Body of pancreas (tissue), 4 donors: ENCODE results near the gene ATP5MK. TPM values are rescaled to one million over a fixed set of nuclear protein-coding genes. Genes with fewer than 3 reads are reported as not detected.

Experiments used
- ATAC-seq: fragments of 150-250 bp; one replicate; pipeline ENCODE4 v1.9.1; 2016
- DNase-seq, 4 donors: peaks; one replicate each; pipeline ENCODE4 v3.0.0-alpha.2; 2019
- H3K27ac ChIP-seq, 4 donors: fragments of 200-600 bp; sonication (generic); 1 replicate in 3 of 4; 2 replicates in 1 of 4; pipeline versions ENCODE4 v1.5.1 to v1.6.1; 2016 to 2019; ENCODE audit warnings: mild to moderate bottlenecking in 1 of 4, mixed read lengths in 1 of 4, moderate library complexity in 1 of 4
- H3K27me3 ChIP-seq, 2 donors: fragments of 200-600 bp; sonication (generic); one replicate each; pipeline ENCODE4 v1.6.0; 2016; ENCODE audit warnings: mild to moderate bottlenecking in 1 of 2
- H3K36me3 ChIP-seq, 2 donors: fragments of 200-600 bp; sonication (generic); replicated peaks in 1 of 2; 2 replicates each; pipeline ENCODE4 v1.5.1; 2016; ENCODE audit warnings: low read depth in 2 of 2; ENCODE audit not compliant: insufficient read depth in 1 of 2
- H3K4me1 ChIP-seq: fragments of 200-600 bp; sonication (generic); one replicate; pipeline ENCODE4 v1.6.0; 2016
- H3K4me3 ChIP-seq, 2 donors: fragments of 200-600 bp; sonication (generic); 1 replicate in 1 of 2; 2 replicates in 1 of 2; pipeline ENCODE4 v1.5.1; 2016 to 2019
- H3K9me3 ChIP-seq, 3 donors: fragments of 200-600 bp; sonication (generic); 1 replicate in 2 of 3; 2 replicates in 1 of 3; pipeline ENCODE4 v1.5.1; 2016
- CTCF ChIP-seq, 7 experiments: fragments of 450-650 bp in 4 of 7; fragments of 200-600 bp in 3 of 7; sonication (generic) in 3 of 7; IDR thresholded peaks; one replicate each; pipeline ENCODE4 v1.5.1; 2016 to 2019; ENCODE audit warnings: antibody characterized with exemption in 7 of 7
- POLR2A ChIP-seq, 3 donors: fragments of 450-650 bp; IDR thresholded peaks; one replicate each; pipeline ENCODE4 v1.6.1; 2016; ENCODE audit warnings: antibody characterized with exemption in 3 of 3, mild to moderate bottlenecking in 2 of 3
- WGBS, 2 donors: methylation state at CpG; one replicate each; pipeline ENCODE4 v1.1.5; 2017; 5-methylcytosine and 5-hydroxymethylcytosine counted together
- intact Hi-C: fragments of 100-400 bp; cut with DNase I; formaldehyde crosslinking; loops from one replicate; pipeline ENCODE4 v1.15.1; 2023
- total RNA-seq, 2 donors: library from RNA; depleted of rRNA; stranded (reverse); fragments of >200 nt; gene quantifications; one replicate each; pipeline ENCODE4 v1.1.0, GENCODE V29; 2016

ATP5MK gene
- 10 to 100 TPM; 75.5 to 85.6 TPM for total RNA-seq

DNA sequence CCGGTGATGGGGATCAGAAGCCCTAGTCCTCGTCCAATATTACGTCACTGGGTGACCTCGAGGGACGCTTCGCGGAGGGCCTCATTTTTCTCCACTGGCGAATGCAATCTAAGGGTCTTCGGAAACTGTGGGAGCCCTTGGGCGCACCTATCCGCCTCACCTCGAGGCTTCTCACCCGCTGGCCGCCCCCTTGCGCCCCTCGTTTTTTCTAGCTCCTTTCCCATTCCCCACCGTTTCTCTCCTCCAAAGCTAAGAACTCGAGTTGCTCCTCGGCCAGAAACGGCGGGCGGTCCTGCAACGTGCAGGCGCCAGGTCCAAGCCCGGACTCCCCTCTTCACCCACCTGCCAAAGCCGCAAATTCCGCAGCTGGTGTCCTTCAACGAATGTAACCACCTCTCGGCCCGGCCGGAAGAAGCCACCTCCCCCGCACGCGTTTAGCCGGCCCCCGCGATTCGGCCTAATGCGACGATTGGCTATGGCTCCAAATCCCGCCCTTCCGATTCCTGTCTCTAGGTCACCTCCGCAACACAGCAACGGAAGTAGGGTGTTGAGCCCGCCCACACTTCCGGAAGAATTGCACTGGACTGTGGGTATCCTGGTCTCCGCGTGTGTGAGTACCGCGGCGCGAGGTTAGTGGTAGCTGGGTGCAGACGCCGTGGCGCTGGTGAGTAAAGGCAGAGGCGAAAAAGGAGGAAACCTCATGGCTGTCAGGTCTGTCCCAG is at the start of gene ATP5MK, which contains the start of gene PDCD11:
TSS of gene ATP5MK (minus strand) at position 409 of the 722 bp plus-strand sequence. CDS start 4,018 bp downstream, outside the sequence.
TSS of gene PDCD11 (plus strand) at position 560 of the 722 bp plus-strand sequence. CDS start 1,801 bp downstream, outside the sequence.
- WGBS, 2 donors, result 0% methylated on average over 27 to 56 of the region's 56 CpGs
- Histone ChIP-seq H3K27ac (peak within 1 kb of the TSS; percentile 70 to 91 (median 86)), H3K4me3 (peak within 1 kb of the TSS; percentile 61 to 82), H3K9me3 (no peaks in the 10 kb centered on the region), H3K27me3 (no peaks in the 10 kb centered on the region), H3K36me3 (peaks cover 0 to 10% of the 10 kb centered on the region in 2 donors), H3K4me1 (peaks cover 43% of the 10 kb centered on the region)
- ATAC-seq (peak; percentile 99), DNase-seq (peak; percentile 96 to 99 (median 98))
- TF ChIP-seq POLR2A (IDR thresholded peaks at IDR 0.05) (peak; percentile 49 to 88 (median 85)), CTCF (IDR thresholded peaks at IDR 0.05) (peak in 2 of 7 experiments; percentile 27 to 30)
- intact Hi-C loops, result no loop called here

DNA sequence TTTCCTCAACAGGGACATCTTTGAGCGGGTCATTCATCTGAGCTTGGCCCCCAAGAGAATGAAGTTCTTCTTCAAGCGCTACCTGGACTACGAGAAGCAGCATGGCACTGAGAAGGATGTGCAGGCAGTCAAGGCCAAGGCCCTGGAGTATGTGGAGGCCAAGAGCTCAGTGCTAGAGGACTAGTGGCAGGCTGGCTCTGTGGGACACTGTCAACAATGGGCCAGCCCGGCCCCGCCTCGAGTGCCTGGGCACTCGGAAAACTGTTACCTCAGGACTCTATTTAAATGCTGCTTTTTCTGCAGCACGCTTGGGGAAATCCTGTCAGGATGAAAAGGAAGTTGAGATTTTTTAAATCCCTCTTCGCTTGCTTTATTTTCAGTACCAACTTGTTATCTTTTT is 49.1 kb upstream of the ATP5MK start:
- no peak for ATAC-seq
- H3K4me1 ChIP-seq, result no peaks in the 10 kb centered on the region

DNA sequence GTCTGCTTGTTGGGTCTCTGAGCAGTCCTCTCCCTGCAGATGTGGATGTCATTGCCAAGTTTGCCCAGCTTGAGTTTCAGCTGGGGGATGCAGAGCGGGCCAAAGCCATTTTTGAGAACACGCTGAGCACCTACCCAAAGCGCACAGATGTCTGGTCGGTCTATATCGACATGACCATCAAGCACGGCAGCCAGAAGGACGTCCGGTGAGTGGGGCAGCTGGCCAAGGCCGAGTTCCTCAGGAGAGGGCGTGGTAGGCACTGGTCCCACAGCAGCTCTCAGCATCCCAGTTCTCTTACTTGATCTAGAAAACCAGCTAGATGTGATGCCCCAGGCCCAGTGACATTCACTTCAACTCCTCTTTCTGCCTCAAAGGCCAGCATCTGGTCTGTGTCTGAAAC is 48.2 kb upstream of the ATP5MK start:
- Histone ChIP-seq H3K27ac (no peak overlapping the region), H3K36me3 (peaks cover 7 to 32% of the 10 kb centered on the region in 2 donors), H3K4me1 (no peaks in the 10 kb centered on the region), H3K27me3 (no peaks in the 10 kb centered on the region), H3K9me3 (no peaks in the 10 kb centered on the region), H3K4me3 (no peak overlapping the region)
- TF ChIP-seq POLR2A (IDR thresholded peaks at IDR 0.05) (no peak), CTCF (IDR thresholded peaks at IDR 0.05) (no peak)
- intact Hi-C loops, result no loop called here
- WGBS, 2 donors, result 82 to 90% methylated on average over 7 to 10 of the region's 10 CpGs
- DNase-seq (no peak), ATAC-seq (no peak)

More for the DNA sequence above, 49.1 kb upstream of the ATP5MK start:
- H3K4me3 ChIP-seq, result no peak overlapping the region
- H3K9me3 ChIP-seq, result no peaks in the 10 kb centered on the region
- intact Hi-C loops, result no loop called here
- peak overlapping the region in 2 of 4 donors; percentile 21 to 44 for H3K27ac ChIP-seq
- WGBS, 2 donors, result 92 to 96% methylated on average over 7 to 9 of the region's 9 CpGs
- H3K36me3 ChIP-seq, result peaks cover 3 to 29% of the 10 kb centered on the region in 2 donors
- H3K27me3 ChIP-seq, result no peaks in the 10 kb centered on the region
- DNase-seq, result no peak
- no peak for TF ChIP-seq CTCF (IDR thresholded peaks at IDR 0.05)
- TF ChIP-seq POLR2A (IDR thresholded peaks at IDR 0.05), result no peak

- no peak for ATAC-seq
Observed at GRCh38 chr10:103443475-103444185, 47.4 kb upstream of the ATP5MK start.

More at GRCh38 chr10:103443475-103444185, 47.4 kb upstream of the ATP5MK start:
- TF ChIP-seq CTCF (IDR thresholded peaks at IDR 0.05) (no peak), POLR2A (IDR thresholded peaks at IDR 0.05) (no peak)
- Histone ChIP-seq H3K4me1 (no peaks in the 10 kb centered on the region), H3K27ac (no peak overlapping the region), H3K36me3 (peaks cover 7 to 35% of the 10 kb centered on the region in 2 donors), H3K4me3 (no peak overlapping the region), H3K9me3 (no peaks in the 10 kb centered on the region), H3K27me3 (no peaks in the 10 kb centered on the region)
- 89 to 93% methylated on average over 22 to 23 of the region's 23 CpGs for WGBS, 2 donors
- no peak for DNase-seq
- intact Hi-C loops, result no loop called here
